GM12801 (cell line): ENCODE measurements around the gene UCN2.

ENCODE experiments used
- TF ChIP-seq, protein P1 (sequence below): IDR thresholded peaks from one replicate; pipeline ENCODE4 v1.5.1; 2011; ENCODE audit warnings: control low read depth; ENCODE audit not compliant: insufficient read length; ENCODE audit errors: extremely low read depth

The UCN2 gene

DNA sequence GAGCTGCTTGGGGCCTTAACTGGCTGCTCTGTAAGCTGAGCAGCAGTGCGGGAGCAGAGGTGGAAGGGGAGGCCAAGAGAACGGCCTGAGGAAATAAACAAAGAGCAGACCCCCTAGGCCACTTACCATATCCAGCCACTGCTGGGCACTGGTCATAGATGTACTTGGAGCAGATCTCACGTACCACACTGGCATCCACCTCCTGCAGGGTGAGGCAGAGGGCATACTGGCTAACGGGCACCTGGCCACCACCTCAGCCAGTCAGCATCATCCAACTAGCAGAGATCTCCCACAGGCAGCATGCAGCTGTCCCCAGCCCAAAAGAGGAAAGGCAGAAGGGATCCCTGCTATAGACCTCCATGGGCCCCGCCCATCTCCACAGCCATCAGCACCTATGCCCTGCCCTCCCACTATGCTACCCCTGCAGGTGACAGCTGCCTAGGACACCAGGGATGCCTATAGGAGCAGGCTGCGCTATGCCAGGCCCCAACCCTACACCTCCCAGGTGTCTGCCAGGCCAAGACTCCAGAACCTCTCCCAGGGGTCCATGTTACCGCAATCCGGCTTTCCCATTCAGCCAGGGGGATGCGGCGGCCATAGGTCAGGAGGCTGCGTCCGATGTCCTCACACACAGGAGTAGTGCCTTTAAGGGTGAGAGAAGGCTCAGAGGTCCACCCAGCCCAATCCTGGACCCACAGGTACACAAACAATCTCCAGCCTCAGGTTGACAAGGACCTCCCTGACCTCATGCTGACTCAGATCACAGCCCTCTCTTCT, 36.1 kb upstream of the UCN2 start:
- TF ChIP-seq, protein P1, sequence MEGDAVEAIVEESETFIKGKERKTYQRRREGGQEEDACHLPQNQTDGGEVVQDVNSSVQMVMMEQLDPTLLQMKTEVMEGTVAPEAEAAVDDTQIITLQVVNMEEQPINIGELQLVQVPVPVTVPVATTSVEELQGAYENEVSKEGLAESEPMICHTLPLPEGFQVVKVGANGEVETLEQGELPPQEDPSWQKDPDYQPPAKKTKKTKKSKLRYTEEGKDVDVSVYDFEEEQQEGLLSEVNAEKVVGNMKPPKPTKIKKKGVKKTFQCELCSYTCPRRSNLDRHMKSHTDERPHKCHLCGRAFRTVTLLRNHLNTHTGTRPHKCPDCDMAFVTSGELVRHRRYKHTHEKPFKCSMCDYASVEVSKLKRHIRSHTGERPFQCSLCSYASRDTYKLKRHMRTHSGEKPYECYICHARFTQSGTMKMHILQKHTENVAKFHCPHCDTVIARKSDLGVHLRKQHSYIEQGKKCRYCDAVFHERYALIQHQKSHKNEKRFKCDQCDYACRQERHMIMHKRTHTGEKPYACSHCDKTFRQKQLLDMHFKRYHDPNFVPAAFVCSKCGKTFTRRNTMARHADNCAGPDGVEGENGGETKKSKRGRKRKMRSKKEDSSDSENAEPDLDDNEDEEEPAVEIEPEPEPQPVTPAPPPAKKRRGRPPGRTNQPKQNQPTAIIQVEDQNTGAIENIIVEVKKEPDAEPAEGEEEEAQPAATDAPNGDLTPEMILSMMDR, result no peak

DNA sequence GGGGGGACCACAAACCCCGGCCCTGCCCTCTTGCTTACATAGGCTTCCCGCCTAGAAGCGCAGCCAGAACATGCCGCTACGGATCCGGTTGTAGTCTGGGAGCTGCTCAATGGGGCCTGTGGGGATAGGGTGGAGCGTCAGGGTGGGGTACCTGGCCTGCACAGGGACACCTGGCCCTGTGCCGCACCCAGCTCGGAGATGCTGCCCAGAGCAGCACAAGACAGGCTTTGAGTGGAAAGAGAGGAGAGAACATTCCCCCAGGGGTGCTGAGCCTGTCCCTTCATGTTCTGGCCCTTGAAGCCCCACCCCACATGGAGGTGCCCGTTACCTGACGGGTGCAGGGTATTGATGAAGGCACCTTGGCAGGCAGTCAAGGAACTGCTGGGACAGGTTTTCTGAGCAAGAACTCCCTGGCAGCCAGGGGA, 35.5 kb upstream of the UCN2 start:
- TF ChIP-seq, protein P1, result no peak

DNA sequence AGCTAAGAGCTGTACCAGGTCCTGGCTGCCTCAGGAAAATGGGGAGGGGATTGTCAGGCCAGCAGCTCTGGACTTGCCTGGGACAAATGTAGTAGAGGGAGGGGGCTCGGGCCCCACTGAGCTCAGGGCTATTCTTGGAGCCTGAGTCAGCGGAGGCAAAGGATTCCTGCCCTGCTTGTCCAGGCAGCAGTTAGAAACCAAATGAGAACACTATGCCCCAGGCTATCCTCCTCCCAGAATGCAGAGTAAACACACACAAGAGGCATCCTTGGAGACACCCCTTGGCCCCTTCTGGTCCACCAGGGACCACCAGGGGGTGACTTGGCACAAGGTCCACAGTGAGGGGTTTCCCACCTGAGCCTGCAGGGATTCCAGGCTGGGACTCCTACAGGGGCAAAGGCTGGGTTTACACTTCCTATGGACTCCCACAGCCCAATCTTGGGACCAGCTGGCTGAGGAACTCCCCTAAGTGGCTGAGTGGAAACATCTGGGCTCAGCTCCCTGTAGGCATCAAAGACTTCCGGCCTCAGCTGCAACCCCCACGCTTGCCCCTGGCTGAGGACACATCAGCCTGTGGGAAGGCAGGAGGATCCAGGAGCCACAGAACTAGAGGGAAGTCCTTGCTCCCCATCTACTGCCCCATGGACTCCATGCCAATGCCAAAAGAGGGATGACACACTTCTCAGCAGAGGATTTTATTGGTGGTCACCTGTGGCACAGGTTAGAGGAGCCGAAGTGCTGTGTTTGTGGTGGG, 34.9 kb upstream of the UCN2 start:
- TF ChIP-seq, protein P1, result no peak

DNA sequence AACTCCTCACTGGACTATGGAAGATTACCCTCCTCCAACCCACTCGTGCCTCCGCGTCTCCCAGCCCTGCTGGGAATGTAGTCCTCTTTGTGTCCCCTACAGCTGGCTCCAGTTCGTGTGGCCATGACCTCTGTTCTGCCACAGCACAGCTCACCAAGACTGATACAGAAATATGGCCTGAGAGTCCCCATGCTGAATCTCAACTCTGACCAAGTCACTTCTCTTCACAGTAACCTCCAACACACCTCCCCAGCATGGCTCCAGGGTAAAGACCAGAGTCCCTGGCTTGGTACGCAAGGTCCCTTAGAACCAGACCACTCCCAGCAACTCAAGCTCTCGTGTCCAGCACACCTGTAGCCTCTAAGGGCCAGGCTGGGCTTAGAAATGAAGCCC, 33.8 kb upstream of the UCN2 start:
- TF ChIP-seq, protein P1, result no peak

DNA sequence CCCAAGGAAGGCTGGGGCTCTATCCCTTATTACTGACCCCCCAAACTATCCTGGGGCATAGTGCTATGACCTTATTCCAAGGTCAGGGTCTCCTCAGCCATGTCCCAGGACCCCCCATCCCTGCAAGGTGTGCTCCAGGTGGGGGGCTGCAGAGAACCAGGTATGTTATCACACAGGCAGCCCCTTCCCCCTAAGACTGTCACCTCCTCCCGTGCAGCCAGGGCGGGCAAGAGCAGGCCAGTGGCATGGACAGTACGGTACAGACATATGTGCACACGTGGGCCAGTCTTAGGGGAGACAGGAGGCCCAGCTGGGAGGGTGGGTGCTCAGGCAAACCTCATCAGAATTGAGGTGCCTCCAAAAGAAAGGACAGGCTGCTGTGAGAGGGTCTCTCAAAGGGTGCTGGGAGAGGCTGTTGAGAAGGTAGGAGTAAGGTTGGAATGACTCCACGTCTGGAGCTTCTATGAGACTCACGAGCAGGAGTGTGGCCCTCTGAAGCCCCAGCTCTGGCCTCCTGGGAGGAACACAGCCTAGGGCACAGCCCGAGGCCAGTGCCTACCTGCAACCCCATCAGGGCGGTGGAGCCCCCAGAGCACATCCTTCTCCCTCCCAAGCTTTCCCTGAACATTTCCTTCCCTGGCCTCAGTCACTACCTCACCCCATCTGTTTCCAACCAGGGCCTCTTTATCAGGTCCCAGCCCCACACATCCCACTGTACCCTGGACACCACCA, 33.3 kb upstream of the UCN2 start:
- TF ChIP-seq, protein P1, result no peak

DNA sequence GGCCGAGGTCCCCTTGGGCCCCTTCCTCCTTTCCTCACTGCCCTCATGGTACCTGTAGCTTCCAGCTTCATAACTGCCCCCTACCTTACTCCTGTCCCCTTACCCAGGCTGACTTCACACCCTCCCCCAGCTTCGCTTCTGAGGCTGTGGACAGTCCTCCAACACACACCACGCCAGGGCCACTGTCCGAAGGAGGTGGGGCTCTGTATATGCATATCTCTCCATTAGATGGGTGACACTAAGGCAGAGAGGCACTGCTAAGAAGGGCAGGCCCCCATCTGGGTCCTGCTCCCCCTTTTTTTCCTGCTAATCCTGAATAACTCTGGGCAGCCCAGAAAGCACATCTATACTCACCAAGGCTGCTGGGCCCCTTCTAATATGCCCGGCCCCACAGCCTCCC, 32.6 kb upstream of the UCN2 start:
- TF ChIP-seq, protein P1, result no peak

DNA sequence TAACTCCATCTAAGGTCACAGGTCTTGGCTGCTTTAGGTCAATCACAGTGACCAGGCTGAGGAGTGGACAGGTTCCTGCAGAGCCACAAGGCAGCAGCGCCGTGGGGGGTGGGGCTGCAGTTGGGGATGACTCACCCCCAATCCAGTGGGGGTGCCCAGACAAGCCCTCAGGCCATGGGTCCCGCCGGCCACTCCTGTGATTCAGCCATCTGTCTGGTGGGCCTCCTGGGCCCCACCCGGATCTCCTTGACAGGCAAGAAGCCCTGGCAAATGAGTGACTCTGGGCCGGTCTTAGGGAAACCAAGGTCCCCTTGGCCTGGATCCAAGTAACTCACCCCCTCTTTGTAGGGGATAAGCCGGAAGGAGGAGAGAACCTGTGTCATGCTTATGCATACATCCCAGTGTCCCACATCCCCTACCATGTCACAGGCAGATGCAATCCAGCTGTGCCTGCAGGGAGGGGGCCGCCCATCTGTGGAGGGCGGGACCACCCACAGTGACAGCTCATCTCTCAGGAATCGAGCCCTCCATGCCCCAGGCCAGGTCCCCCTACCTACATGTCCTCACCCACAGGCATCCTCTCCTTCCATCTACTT, 32.0 kb upstream of the UCN2 start:
- TF ChIP-seq, protein P1, result no peak
